ENCODE measurements around the gene POLE.

Gene POLE

DNA sequence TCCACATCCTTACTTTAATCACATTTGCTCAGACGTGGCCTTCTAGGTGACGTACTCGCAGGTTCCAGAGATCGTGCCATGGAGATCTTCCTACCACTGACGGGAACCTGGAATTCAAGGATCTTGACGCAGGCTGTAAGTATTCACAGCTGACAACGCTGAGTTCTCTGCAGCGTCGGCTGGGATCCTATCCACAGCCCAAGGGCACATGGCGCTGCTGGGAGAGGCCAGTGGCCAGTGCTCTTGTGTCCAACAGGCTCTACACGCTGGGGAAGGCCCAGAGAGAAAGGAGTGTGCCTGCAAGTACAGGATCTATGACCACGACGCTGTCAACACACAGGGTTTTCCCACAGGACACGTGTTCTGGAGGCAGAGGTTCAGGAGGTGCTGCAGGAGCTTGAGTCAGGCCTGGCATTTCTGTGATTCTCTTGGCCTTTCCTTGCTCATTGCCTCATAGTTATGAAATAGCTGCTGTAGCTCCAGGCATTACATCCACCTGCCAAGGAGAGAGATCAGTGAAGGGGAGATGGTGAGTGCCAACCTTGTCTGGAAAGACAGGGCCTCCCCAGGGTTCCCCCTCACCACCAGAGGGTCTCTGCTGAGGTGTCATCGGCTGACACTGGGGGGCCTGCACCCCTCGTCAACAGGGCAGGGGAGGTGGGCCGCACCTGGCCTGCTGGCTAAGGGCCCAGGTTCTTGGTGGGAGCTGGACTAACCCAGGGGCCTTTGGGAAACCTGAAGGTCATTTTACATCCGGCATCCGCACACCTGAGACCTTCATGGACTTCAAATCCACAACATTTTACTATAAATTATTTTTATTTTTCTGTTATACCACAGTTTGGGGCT is 98.1 kb downstream of the POLE start:
- DNase-seq (no peak), ATAC-seq (no peak)
- Mint-ChIP-seq H3K4me1 (peaks cover 2% of the 10 kb centered on the region), H3K36me3 (ENCODE audit: low read depth) (peaks cover under 1% of the 10 kb centered on the region), H3K9me3 (no peaks in the 10 kb centered on the region), H3K4me3 (no peak overlapping the region), H3K27me3 (peaks cover 9% of the 10 kb centered on the region), H3K27ac (no peak overlapping the region)

- Mint-ChIP-seq H3K4me3 (no peak overlapping the region), H3K27ac (no peak overlapping the region), H3K27me3 (peaks cover 6% of the 10 kb centered on the region), H3K9me3 (no peaks in the 10 kb centered on the region), H3K36me3 (ENCODE audit: low read depth) (peaks cover 4% of the 10 kb centered on the region), H3K4me1 (no peaks in the 10 kb centered on the region)
- no peak for ATAC-seq
- no peak for DNase-seq
These were observed 98.8 kb downstream of the POLE start for GRCh38 chr12:132588319-132588718.

- ATAC-seq (no peak), DNase-seq (no peak)
- no peak overlapping the region for H3K27ac Mint-ChIP-seq
- H3K4me3 Mint-ChIP-seq = no peak overlapping the region
- H3K36me3 Mint-ChIP-seq (ENCODE audit: low read depth) = peaks cover 4% of the 10 kb centered on the region
- no peaks in the 10 kb centered on the region for H3K4me1 Mint-ChIP-seq
- no peaks in the 10 kb centered on the region for H3K9me3 Mint-ChIP-seq
- peaks cover 3% of the 10 kb centered on the region for H3K27me3 Mint-ChIP-seq
These were observed 99.4 kb downstream of the POLE start for GRCh38 chr12:132587781-132588180.

DNA sequence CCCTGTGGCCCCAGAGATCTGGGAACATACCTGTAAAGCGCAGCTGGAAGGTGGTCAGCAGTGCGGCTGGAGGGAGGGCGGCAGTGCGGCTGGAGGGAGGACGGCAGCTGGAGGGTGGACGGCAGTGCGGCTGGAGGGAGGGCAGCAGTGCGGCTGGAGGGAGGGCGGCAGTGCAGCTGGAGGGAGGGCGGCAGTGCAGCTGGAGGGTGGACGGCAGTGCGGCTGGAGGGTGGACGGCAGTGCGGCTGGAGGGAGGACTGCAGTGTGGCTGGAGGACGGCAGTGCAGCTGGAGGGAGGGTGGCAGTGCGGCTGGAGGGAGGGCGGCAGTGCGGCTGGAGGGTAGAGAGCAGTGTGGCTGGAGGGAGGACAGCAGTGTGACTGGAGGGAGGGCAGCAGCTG is 100.2 kb downstream of the POLE start:
- Mint-ChIP-seq H3K27ac (no peak overlapping the region), H3K9me3 (no peaks in the 10 kb centered on the region), H3K36me3 (ENCODE audit: low read depth) (peaks cover 4% of the 10 kb centered on the region), H3K27me3 (no peaks in the 10 kb centered on the region), H3K4me1 (no peaks in the 10 kb centered on the region), H3K4me3 (no peak overlapping the region)
- DNase-seq (no peak), ATAC-seq (no peak)

DNA sequence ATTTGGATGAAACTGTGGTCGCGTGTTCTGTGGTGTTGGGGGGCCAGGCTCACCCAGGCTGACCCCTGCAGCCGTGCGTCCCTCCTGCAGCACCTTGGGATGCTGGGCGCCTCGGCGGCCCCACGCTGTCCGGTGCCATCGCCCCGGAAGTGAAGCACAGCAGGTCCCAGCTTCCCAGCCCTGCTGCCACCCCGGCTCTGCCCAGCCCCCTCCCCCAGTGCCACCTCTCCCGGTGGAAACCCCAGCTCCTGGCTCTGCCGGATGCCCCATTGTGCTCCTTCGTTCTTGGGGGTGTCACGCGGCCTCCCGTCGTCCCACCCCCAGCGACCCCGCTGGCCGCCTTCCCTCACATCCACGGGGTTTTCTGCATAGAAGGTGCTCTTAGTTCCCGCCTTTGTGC is 102.0 kb downstream of the POLE start:
- no peak overlapping the region for H3K4me3 Mint-ChIP-seq
- no peaks in the 10 kb centered on the region for H3K9me3 Mint-ChIP-seq
- DNase-seq (no peak), ATAC-seq (no peak)
- H3K27ac Mint-ChIP-seq = no peak overlapping the region
- H3K27me3 Mint-ChIP-seq = no peaks in the 10 kb centered on the region
- H3K36me3 Mint-ChIP-seq (ENCODE audit: low read depth) = peaks cover 4% of the 10 kb centered on the region
- H3K4me1 Mint-ChIP-seq = no peaks in the 10 kb centered on the region

DNA sequence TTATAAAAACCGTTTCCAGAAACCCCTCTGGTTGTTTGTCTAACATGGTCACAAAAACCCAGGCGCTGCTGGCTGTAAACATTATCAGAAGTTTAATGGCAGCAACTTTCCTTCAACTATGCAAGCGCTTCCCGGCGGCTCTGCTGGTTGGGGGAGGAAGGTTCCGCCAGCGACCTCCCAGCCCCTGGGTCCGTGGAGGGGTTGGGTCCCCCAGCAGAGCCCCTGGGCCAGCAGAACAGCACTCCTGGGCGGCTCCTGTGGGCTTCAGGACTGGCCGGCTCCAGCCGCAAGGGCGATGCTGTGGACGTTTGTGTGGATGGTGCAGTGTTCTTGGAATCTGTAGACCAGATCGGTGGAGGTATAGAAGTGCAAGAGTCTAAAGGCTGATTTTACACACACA is 102.7 kb downstream of the POLE start:
- no peak for DNase-seq
- Mint-ChIP-seq H3K9me3 (no peaks in the 10 kb centered on the region), H3K4me3 (no peak overlapping the region), H3K36me3 (ENCODE audit: low read depth) (peaks cover 4% of the 10 kb centered on the region), H3K27ac (no peak overlapping the region), H3K27me3 (no peaks in the 10 kb centered on the region), H3K4me1 (no peaks in the 10 kb centered on the region)
- no peak for ATAC-seq

GRCh38 chr12:132583736-132584135 is 103.4 kb downstream of the POLE start:
- no peaks in the 10 kb centered on the region for H3K4me1 Mint-ChIP-seq

GRCh38 chr12:132583411-132583710 is 103.8 kb downstream of the POLE start:
- H3K27me3 Mint-ChIP-seq = no peaks in the 10 kb centered on the region
- H3K36me3 Mint-ChIP-seq (ENCODE audit: low read depth) = peaks cover 4% of the 10 kb centered on the region
- H3K4me1 Mint-ChIP-seq = no peaks in the 10 kb centered on the region
- no peak overlapping the region for H3K27ac Mint-ChIP-seq
- H3K9me3 Mint-ChIP-seq = no peaks in the 10 kb centered on the region
- ATAC-seq (no peak), DNase-seq (no peak)
- H3K4me3 Mint-ChIP-seq = no peak overlapping the region

More at GRCh38 chr12:132583736-132584135, 103.4 kb downstream of the POLE start:
- Mint-ChIP-seq H3K27ac (no peak overlapping the region), H3K36me3 (ENCODE audit: low read depth) (peaks cover 4% of the 10 kb centered on the region), H3K27me3 (no peaks in the 10 kb centered on the region), H3K9me3 (no peaks in the 10 kb centered on the region), H3K4me3 (no peak overlapping the region)
- no peak for ATAC-seq
- DNase-seq = no peak

GRCh38 chr12:132582582-132583410 is 104.3 kb downstream of the POLE start:
- no peak for DNase-seq
- Mint-ChIP-seq H3K4me3 (no peak overlapping the region), H3K9me3 (no peaks in the 10 kb centered on the region), H3K27ac (no peak overlapping the region), H3K27me3 (no peaks in the 10 kb centered on the region), H3K36me3 (ENCODE audit: low read depth) (peaks cover 4% of the 10 kb centered on the region), H3K4me1 (no peaks in the 10 kb centered on the region)
- no peak for ATAC-seq

DNA sequence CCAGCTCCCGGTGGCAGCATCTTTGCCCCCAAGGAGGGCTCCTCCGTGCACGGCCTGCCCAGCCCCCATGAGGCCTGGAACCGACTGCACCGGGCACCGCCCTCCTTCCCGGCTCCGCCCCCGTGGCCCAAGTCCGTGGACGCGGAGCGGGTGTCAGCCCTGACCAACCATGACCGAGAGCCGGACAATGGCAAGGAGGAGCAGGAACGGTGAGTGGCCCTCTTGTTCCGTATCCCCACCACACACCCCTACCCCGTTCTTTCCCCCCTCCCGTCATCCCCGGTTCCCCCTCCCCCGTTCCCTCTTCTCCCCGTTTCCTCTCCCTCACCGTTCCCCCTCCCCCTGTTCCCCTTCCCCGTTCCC is 105.1 kb downstream of the POLE start:
- Mint-ChIP-seq H3K27ac (no peak overlapping the region), H3K4me3 (no peak overlapping the region), H3K27me3 (no peaks in the 10 kb centered on the region), H3K9me3 (no peaks in the 10 kb centered on the region), H3K36me3 (ENCODE audit: low read depth) (peaks cover 4% of the 10 kb centered on the region), H3K4me1 (no peaks in the 10 kb centered on the region)
- no peak for DNase-seq
- ATAC-seq = no peak

DNA sequence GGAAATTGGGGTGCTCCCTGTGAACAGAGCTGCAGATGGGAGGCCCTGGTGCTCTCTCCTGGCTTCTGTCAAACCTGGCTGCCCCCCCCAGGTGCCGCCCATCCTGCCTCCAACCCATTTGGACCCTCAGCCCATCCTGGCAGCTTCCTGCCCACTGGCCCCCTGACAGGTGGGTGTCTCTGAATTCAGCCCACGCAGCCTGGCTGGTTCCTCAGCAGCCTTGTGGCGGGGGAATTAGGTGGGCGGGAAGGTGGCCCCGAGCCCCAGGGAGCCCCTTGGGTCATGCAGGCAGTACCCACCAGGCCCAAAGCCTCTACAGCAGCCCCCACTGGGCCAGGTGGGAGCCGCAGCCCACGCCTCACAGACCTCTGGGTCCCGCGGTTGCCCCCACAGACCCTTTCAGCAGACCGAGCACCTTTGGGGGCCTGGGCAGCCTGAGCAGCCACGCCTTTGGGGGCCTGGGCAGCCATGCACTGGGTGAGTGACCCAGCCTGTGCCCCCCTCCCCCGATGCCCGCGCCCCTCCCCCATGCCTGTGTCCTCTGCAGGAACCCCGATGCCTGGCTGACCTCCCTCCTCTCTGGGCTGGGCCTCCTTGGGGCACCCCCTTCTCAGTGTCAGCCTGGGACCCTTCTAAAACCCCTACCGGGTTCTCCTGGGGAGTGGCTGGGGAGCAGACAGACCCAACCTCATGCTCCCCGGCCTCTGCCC is 105.6 kb downstream of the POLE start:
- Mint-ChIP-seq H3K4me3 (no peak overlapping the region), H3K4me1 (no peaks in the 10 kb centered on the region), H3K36me3 (ENCODE audit: low read depth) (peaks cover 4% of the 10 kb centered on the region), H3K9me3 (no peaks in the 10 kb centered on the region), H3K27me3 (no peaks in the 10 kb centered on the region), H3K27ac (no peak overlapping the region)
- ATAC-seq (no peak), DNase-seq (no peak)

GRCh38 chr12:132580701-132581292 is 106.3 kb downstream of the POLE start:
- ATAC-seq (no peak), DNase-seq (no peak)
- Mint-ChIP-seq H3K27me3 (no peaks in the 10 kb centered on the region), H3K27ac (no peak overlapping the region), H3K36me3 (ENCODE audit: low read depth) (peaks cover 4% of the 10 kb centered on the region), H3K4me1 (no peaks in the 10 kb centered on the region), H3K4me3 (no peak overlapping the region), H3K9me3 (no peaks in the 10 kb centered on the region)

DNA sequence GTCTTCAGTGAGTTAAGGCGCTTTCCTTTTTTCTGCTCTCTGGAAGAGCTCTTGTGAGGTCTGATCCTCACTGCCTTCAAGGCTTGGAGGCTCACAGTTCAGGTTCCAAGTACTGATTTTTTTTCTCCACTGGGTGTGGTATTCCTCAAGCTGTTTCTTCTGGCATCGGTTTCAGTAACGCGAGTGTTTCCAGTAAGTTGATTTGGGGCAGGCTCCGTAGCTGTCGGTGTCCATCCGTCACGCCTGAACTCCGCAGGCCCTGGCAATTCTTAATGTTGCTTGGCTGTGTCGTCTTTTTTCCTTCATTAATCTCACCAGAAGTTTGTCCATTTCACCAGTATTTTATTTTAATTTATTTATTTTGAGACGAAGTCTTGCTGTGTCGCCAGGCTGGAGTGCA is 107.4 kb downstream of the POLE start:
- Mint-ChIP-seq H3K36me3 (ENCODE audit: low read depth) (peaks cover 4% of the 10 kb centered on the region), H3K9me3 (no peaks in the 10 kb centered on the region), H3K27ac (no peak overlapping the region), H3K4me3 (no peak overlapping the region), H3K27me3 (no peaks in the 10 kb centered on the region), H3K4me1 (no peaks in the 10 kb centered on the region)
- ATAC-seq (no peak), DNase-seq (no peak)

- Mint-ChIP-seq H3K27ac (no peak overlapping the region), H3K4me3 (no peak overlapping the region), H3K9me3 (no peaks in the 10 kb centered on the region), H3K27me3 (no peaks in the 10 kb centered on the region), H3K36me3 (ENCODE audit: low read depth) (peaks cover 2% of the 10 kb centered on the region), H3K4me1 (no peaks in the 10 kb centered on the region)
- DNase-seq = no peak
- ATAC-seq = no peak
These were observed 108.3 kb downstream of the POLE start for GRCh38 chr12:132578826-132579225.
